ENCODE results near the gene SELENOK. TPM values are rescaled to one million over a fixed set of nuclear protein-coding genes. Genes with fewer than 3 reads are reported as not detected.

SELENOK gene
- total and polyA plus RNA-seq, 4 donors, result 63.4 to 118 (median 101) TPM

DNA sequence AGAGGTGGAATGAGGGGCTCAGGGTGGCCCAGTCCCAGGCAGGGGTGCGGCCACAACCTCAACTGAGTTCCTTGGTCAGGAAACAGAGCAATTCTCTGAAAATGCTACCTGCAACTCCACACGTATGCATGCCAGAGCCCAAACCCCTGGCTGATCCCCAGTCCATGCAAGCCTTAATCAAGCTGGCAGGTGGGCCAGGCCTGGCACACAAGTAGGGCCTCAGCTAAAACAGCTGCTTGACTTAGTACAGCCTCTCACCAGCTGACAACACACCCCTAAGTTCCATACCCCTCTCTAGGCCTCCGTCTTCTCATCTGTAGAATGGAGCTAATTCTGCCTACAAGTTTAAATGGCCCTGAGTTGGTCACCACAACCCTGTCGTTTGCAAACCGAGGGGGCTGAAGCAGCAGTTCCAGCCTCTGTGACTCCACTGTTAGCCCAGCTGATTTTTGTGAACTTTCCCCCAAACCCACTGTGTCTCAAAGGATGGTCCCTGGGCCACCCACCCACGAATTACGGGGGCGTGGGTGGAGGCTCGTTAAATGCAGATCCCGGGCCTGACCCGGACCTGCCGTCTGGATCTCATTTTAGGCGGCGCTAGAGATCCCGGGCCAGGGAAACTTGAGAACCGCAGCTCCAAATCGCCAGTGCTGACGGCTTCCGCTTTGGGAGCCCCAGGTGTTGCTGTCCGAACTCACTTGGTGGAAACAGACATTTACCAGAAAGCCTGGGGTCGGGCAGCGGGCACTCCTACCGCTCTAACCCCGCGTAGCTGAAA, 46.4 kb downstream of the SELENOK start:
- Histone ChIP-seq H3K4me3 (ENCODE audit: low read depth, low read length) (peak overlapping the region; percentile 46), H3K4me1 (ENCODE audit: control insufficient read depth, insufficient read depth, low read length) (peaks cover 47% of the 10 kb centered on the region), H3K27me3 (ENCODE audit: control insufficient read depth, insufficient read depth, low read length) (peaks cover 14% of the 10 kb centered on the region), H3K36me3 (ENCODE audit: control insufficient read depth, insufficient read depth, low read length) (no peaks in the 10 kb centered on the region), H3K9me3 (ENCODE audit: control insufficient read depth, insufficient read depth, low read length) (no peaks in the 10 kb centered on the region), H3K27ac (ENCODE audit: low read depth, low read length) (peak overlapping the region; percentile 65)
- peak in 4 of 6 donors; percentile 28 to 75 (median 55) for DNase-seq (ENCODE audit: low read depth in 4 of 6, low spot score in 6 of 6)
- WGBS (ENCODE audit: insufficient coverage), result 15% methylated on average over 25 of the region's 25 CpGs

- peaks cover 14% of the 10 kb centered on the region for H3K27me3 ChIP-seq (ENCODE audit: control insufficient read depth, insufficient read depth, low read length)
- H3K36me3 ChIP-seq (ENCODE audit: control insufficient read depth, insufficient read depth, low read length), result no peaks in the 10 kb centered on the region
- WGBS (ENCODE audit: insufficient coverage), result 53% methylated on average over 6 of the region's 9 CpGs
- H3K4me3 ChIP-seq (ENCODE audit: low read depth, low read length), result no peak overlapping the region
- H3K27ac ChIP-seq (ENCODE audit: low read depth, low read length), result no peak overlapping the region
- no peaks in the 10 kb centered on the region for H3K9me3 ChIP-seq (ENCODE audit: control insufficient read depth, insufficient read depth, low read length)
- DNase-seq (ENCODE audit: low read depth in 4 of 6, low spot score in 6 of 6), result peak in 1 of 6 donors; percentile 20
- peaks cover 47% of the 10 kb centered on the region for H3K4me1 ChIP-seq (ENCODE audit: control insufficient read depth, insufficient read depth, low read length)
These were observed 47.2 kb downstream of the SELENOK start for GRCh38 chr3:53844262-53845102.

DNA sequence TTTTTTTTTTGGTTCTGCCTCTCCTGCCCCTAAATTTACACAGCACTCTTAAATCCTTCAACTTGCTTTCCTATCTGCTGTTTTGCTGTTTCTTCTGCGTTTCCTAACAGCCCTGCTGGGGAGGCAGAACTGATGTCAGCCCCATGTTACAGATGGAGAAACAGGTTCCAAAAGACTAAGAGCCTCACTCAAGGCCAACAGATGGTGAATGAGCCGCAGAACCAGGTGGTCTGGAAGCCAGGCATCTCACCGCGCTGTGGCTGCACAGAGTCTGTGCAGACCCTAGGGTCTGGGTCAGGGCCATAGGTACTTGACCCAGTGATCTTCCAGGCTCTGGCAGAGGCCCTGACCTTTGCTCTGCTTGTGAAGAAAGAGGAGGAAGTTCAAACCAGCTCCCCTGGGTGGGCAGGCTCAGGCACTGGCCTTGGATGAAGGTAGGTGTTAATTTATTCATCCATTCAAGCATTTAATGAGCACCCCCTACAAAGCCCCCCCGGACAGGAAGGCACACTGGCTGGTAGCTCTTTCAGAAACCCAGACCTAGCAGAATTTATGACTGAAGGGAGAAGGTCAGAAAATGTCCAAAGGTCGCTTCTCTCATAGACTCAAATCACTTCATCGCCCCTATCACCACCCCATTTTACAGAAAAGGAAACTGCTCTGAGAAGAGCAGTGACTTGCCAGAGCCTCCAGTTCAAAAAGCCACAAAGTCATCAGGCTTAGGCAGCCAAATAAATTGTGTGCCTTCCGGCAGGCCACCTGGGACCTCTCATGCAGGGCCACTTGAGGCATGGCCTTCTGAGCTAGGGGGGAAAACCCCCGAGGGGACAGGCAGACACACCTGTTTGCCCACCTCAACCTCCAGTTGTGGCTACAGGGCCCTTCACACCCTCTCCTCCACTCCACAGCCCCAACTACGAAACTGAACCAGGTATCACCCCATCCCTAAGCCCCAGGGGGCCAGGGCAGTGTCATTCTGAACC, 48.2 kb downstream of the SELENOK start:
- H3K27ac ChIP-seq (ENCODE audit: low read depth, low read length), result peak overlapping the region; percentile 33
- WGBS (ENCODE audit: insufficient coverage), result 66% methylated on average over 7 of the region's 10 CpGs

DNA sequence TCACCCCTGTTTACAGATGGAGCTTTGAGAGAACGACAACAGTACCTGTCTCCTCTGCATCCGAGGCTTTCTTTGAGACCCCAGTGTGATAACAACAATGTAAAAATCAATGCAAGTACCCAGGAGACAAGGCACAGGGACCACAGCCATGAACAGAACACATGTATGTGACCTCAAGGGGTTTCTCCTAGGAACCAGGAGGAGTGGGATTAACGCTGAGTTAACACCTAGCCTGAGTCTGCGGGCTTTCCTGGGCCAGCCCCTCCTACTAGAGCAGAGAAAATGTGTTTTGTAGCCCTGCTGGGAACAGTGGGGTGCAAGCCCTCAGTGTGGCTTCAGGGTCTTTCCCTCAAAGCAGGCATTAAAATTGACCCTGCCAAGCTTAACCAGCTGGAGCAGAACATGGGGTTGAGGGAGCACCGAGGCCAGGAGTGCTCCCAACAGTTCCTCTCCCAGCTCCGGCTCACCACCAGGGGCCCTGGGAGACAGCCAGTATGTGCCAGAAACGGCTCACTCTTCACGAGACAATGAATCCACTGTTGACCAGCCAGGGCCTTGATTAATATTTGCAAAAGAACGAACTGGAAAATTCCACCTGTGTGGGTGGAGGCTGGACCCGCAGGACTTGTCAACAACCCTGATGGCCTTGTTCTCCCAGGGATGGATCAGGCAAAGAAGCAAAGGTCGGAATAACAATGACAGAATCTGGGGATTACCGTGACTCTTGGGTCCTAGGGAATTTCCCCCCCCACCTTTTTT, 49.0 kb downstream of the SELENOK start:
- Histone ChIP-seq H3K27me3 (ENCODE audit: control insufficient read depth, insufficient read depth, low read length) (peaks cover 11% of the 10 kb centered on the region), H3K9me3 (ENCODE audit: control insufficient read depth, insufficient read depth, low read length) (no peaks in the 10 kb centered on the region), H3K27ac (ENCODE audit: low read depth, low read length) (peak overlapping the region; percentile 33), H3K36me3 (ENCODE audit: control insufficient read depth, insufficient read depth, low read length) (peaks cover 8% of the 10 kb centered on the region), H3K4me1 (ENCODE audit: control insufficient read depth, insufficient read depth, low read length) (peaks cover 47% of the 10 kb centered on the region), H3K4me3 (ENCODE audit: low read depth, low read length) (no peak overlapping the region)
- peak in 4 of 6 donors; percentile 30 to 72 (median 61) for DNase-seq (ENCODE audit: low read depth in 4 of 6, low spot score in 6 of 6)
- WGBS (ENCODE audit: insufficient coverage), result 45% methylated on average over 8 of the region's 12 CpGs

More for the DNA sequence above, 48.2 kb downstream of the SELENOK start:
- no peak overlapping the region for H3K4me3 ChIP-seq (ENCODE audit: low read depth, low read length)
- H3K9me3 ChIP-seq (ENCODE audit: control insufficient read depth, insufficient read depth, low read length), result no peaks in the 10 kb centered on the region
- peaks cover under 1% of the 10 kb centered on the region for H3K36me3 ChIP-seq (ENCODE audit: control insufficient read depth, insufficient read depth, low read length)
- H3K27me3 ChIP-seq (ENCODE audit: control insufficient read depth, insufficient read depth, low read length), result peaks cover 14% of the 10 kb centered on the region
- peak in 2 of 6 donors; percentile 25 to 38 for DNase-seq (ENCODE audit: low read depth in 4 of 6, low spot score in 6 of 6)
- H3K4me1 ChIP-seq (ENCODE audit: control insufficient read depth, insufficient read depth, low read length), result peaks cover 47% of the 10 kb centered on the region

- peaks cover 41% of the 10 kb centered on the region for H3K4me1 ChIP-seq (ENCODE audit: control insufficient read depth, insufficient read depth, low read length)
- peaks cover 17% of the 10 kb centered on the region for H3K36me3 ChIP-seq (ENCODE audit: control insufficient read depth, insufficient read depth, low read length)
- H3K27me3 ChIP-seq (ENCODE audit: control insufficient read depth, insufficient read depth, low read length), result peaks cover 3% of the 10 kb centered on the region
- 90% methylated on average over 4 of the region's 5 CpGs for WGBS (ENCODE audit: insufficient coverage)
- H3K9me3 ChIP-seq (ENCODE audit: control insufficient read depth, insufficient read depth, low read length), result no peaks in the 10 kb centered on the region
- H3K27ac ChIP-seq (ENCODE audit: low read depth, low read length), result no peak overlapping the region
- no peak for DNase-seq (ENCODE audit: low read depth in 4 of 6, low spot score in 6 of 6)
- no peak overlapping the region for H3K4me3 ChIP-seq (ENCODE audit: low read depth, low read length)
These were observed 50.4 kb downstream of the SELENOK start for GRCh38 chr3:53841296-53841695.

GRCh38 chr3:53837331-53837730, 54.3 kb downstream of the SELENOK start:
- Histone ChIP-seq H3K27me3 (ENCODE audit: control insufficient read depth, insufficient read depth, low read length) (no peaks in the 10 kb centered on the region), H3K27ac (ENCODE audit: low read depth, low read length) (no peak overlapping the region), H3K4me1 (ENCODE audit: control insufficient read depth, insufficient read depth, low read length) (peaks cover 12% of the 10 kb centered on the region), H3K36me3 (ENCODE audit: control insufficient read depth, insufficient read depth, low read length) (peaks cover 30% of the 10 kb centered on the region), H3K9me3 (ENCODE audit: control insufficient read depth, insufficient read depth, low read length) (no peaks in the 10 kb centered on the region), H3K4me3 (ENCODE audit: low read depth, low read length) (no peak overlapping the region)
- DNase-seq (ENCODE audit: low read depth in 4 of 6, low spot score in 6 of 6), result no peak
- 90% methylated on average over 10 of the region's 10 CpGs for WGBS (ENCODE audit: insufficient coverage)

- H3K27me3 ChIP-seq (ENCODE audit: control insufficient read depth, insufficient read depth, low read length), result no peaks in the 10 kb centered on the region
- WGBS (ENCODE audit: insufficient coverage), result 96% methylated on average over 8 of the region's 9 CpGs
- DNase-seq (ENCODE audit: low read depth in 4 of 6, low spot score in 6 of 6), result no peak
- peaks cover 8% of the 10 kb centered on the region for H3K4me1 ChIP-seq (ENCODE audit: control insufficient read depth, insufficient read depth, low read length)
- H3K36me3 ChIP-seq (ENCODE audit: control insufficient read depth, insufficient read depth, low read length), result peaks cover 30% of the 10 kb centered on the region
- H3K4me3 ChIP-seq (ENCODE audit: low read depth, low read length), result no peak overlapping the region
- H3K9me3 ChIP-seq (ENCODE audit: control insufficient read depth, insufficient read depth, low read length), result no peaks in the 10 kb centered on the region
- H3K27ac ChIP-seq (ENCODE audit: low read depth, low read length), result no peak overlapping the region
These were observed 55.4 kb downstream of the SELENOK start for GRCh38 chr3:53836084-53836872.

GRCh38 chr3:53835257-53835656, 56.4 kb downstream of the SELENOK start:
- Histone ChIP-seq H3K4me1 (ENCODE audit: control insufficient read depth, insufficient read depth, low read length) (peaks cover 6% of the 10 kb centered on the region), H3K36me3 (ENCODE audit: control insufficient read depth, insufficient read depth, low read length) (peaks cover 33% of the 10 kb centered on the region), H3K9me3 (ENCODE audit: control insufficient read depth, insufficient read depth, low read length) (no peaks in the 10 kb centered on the region), H3K27me3 (ENCODE audit: control insufficient read depth, insufficient read depth, low read length) (no peaks in the 10 kb centered on the region), H3K4me3 (ENCODE audit: low read depth, low read length) (no peak overlapping the region), H3K27ac (ENCODE audit: low read depth, low read length) (no peak overlapping the region)
- no peak for DNase-seq (ENCODE audit: low read depth in 4 of 6, low spot score in 6 of 6)
- 80% methylated on average over 1 of the region's 1 CpG for WGBS (ENCODE audit: insufficient coverage)
